HG03469 (cell line): Measurements from ENCODE around the gene PTPRN2.

Source experiments
- ATAC-seq: cut with Tn5 transposase; IDR thresholded peaks from one replicate; pipeline ENCODE4 v1.9.1; 2021; ENCODE audit warnings: mild to moderate bottlenecking, moderate library complexity, moderate number of reproducible peaks; ENCODE audit not compliant: unreplicated experiment

The PTPRN2 gene

GRCh38 chr7:157768198-157768597 lies 819.4 kb downstream of the PTPRN2 start:
- ATAC-seq = no peak

- no peak for ATAC-seq
Measured at GRCh38 chr7:157767506-157768197, 820.0 kb downstream of the PTPRN2 start.

- ATAC-seq = no peak
Measured at GRCh38 chr7:157766098-157766497, 821.5 kb downstream of the PTPRN2 start.

GRCh38 chr7:157764946-157765537 lies 822.6 kb downstream of the PTPRN2 start:
- ATAC-seq = no peak

- ATAC-seq = no peak
Measured at GRCh38 chr7:157764193-157764592, 823.4 kb downstream of the PTPRN2 start.

GRCh38 chr7:157763279-157764000 lies 824.2 kb downstream of the PTPRN2 start:
- no peak for ATAC-seq

- no peak for ATAC-seq
Measured at GRCh38 chr7:157762824-157763223, 824.8 kb downstream of the PTPRN2 start.

- no peak for ATAC-seq
Measured at GRCh38 chr7:157760004-157760730, 827.5 kb downstream of the PTPRN2 start.

- no peak for ATAC-seq
Measured at GRCh38 chr7:157759246-157759805, 828.3 kb downstream of the PTPRN2 start.

- no peak for ATAC-seq
Measured at GRCh38 chr7:157758468-157759245, 829.0 kb downstream of the PTPRN2 start.

GRCh38 chr7:157757776-157758467 lies 829.7 kb downstream of the PTPRN2 start:
- no peak for ATAC-seq

- no peak for ATAC-seq
Measured at GRCh38 chr7:157757211-157757610, 830.4 kb downstream of the PTPRN2 start.

- ATAC-seq = no peak
Measured at GRCh38 chr7:157755741-157756140, 831.9 kb downstream of the PTPRN2 start.

- no peak for ATAC-seq
Measured at GRCh38 chr7:157754416-157754790, 833.2 kb downstream of the PTPRN2 start.

- ATAC-seq = no peak
Measured at GRCh38 chr7:157753713-157754415, 833.8 kb downstream of the PTPRN2 start.

- no peak for ATAC-seq
Measured at GRCh38 chr7:157752832-157753291, 834.8 kb downstream of the PTPRN2 start.

- no peak for ATAC-seq
Measured at GRCh38 chr7:157751951-157752673, 835.5 kb downstream of the PTPRN2 start.

GRCh38 chr7:157751406-157751805 lies 836.2 kb downstream of the PTPRN2 start:
- ATAC-seq = no peak
